Body of pancreas (tissue), 4 donors: ENCODE measurements around the gene SNURF.

Experiments
- POLR2A ChIP-seq, 3 donors: fragments of 450-650 bp; IDR thresholded peaks; one replicate each; pipeline ENCODE4 v1.6.1; 2016; ENCODE audit warnings: antibody characterized with exemption in 3 of 3, mild to moderate bottlenecking in 2 of 3
- TF ChIP-seq, protein P1 (sequence below), 7 experiments: fragments of 450-650 bp in 4 of 7; fragments of 200-600 bp in 3 of 7; sonication (generic) in 3 of 7; IDR thresholded peaks; one replicate each; pipeline ENCODE4 v1.5.1; 2016 to 2019; ENCODE audit warnings: antibody characterized with exemption in 7 of 7

DNA sequence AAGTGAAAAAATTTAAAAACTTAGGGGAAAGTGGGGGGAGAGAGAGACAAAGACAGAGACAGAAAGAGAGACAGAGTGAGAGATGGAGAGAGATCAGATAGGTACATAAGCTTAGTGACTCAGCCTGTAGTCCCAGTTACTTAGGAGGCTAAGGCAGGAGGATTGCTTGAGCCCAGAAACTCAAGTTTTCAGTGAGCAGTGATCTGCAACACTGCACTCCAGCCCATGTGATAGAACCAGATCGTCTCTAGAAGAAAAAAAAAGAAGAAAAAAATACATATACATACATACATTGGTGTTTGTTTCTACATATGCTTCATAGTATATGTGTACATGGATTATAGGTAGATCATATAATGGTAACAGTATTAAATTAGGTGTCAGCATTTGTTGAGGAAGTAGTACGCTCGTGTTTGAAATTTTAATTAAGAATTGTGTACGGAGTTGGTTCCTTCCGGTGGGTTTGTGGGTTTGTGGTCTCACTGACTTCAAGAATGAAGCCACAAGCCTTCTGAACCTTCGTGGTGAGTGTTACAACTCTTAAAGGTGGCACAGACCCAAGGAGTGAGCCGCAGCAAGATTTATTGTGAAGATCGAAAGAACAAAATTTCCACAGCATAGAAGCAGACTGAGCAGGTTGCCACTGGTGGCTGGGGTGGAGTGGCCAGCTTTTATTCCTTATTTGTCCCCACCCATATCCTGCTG, 38.3 kb upstream of the SNURF start:
- TF ChIP-seq, protein P1, sequence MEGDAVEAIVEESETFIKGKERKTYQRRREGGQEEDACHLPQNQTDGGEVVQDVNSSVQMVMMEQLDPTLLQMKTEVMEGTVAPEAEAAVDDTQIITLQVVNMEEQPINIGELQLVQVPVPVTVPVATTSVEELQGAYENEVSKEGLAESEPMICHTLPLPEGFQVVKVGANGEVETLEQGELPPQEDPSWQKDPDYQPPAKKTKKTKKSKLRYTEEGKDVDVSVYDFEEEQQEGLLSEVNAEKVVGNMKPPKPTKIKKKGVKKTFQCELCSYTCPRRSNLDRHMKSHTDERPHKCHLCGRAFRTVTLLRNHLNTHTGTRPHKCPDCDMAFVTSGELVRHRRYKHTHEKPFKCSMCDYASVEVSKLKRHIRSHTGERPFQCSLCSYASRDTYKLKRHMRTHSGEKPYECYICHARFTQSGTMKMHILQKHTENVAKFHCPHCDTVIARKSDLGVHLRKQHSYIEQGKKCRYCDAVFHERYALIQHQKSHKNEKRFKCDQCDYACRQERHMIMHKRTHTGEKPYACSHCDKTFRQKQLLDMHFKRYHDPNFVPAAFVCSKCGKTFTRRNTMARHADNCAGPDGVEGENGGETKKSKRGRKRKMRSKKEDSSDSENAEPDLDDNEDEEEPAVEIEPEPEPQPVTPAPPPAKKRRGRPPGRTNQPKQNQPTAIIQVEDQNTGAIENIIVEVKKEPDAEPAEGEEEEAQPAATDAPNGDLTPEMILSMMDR (IDR thresholded peaks at IDR 0.05): no peak
- TF ChIP-seq POLR2A (IDR thresholded peaks at IDR 0.05): no peak
